Activated CD8-positive, alpha-beta T cell treated with anti-CD3 and anti-CD28 coated beads, Interleukin-2, amount 10 ng/mL, durations not matched to agents 7 days and 5 days (primary cell): Measurements from ENCODE around the gene TARBP1. TPM values are rescaled to one million over a fixed set of nuclear protein-coding genes. Genes with fewer than 3 reads are reported as not detected.

Experiments
- ATAC-seq: fragments of 150-1000 bp; cut with Tn5 transposase; one replicate; pipeline ENCODE4 v1.10.0; 2021; ENCODE audit warnings: moderate library complexity
- CTCF ChIA-PET: fragments of 350-600 bp; sonication (Branson Sonifier 250); formaldehyde crosslinking; loops from one replicate; lab custom pipeline; 2021; ENCODE audit warnings: antibody characterized with exemption; lab: Charles Lee
- POLR2A ChIA-PET: fragments of 350-600 bp; sonication (Branson Sonifier 250); formaldehyde crosslinking; loops from one replicate; lab custom pipeline; 2021; ENCODE audit warnings: antibody characterized with exemption; lab: Charles Lee
- DNase-seq: peaks from one replicate; pipeline ENCODE4 v3.0.0-alpha.2; 2020
- H3K27ac Mint-ChIP-seq: one replicate; pipeline ENCODE4 v1.8.0; 2021; ENCODE audit warnings: mild to moderate bottlenecking, mixed read lengths
- H3K27me3 Mint-ChIP-seq: one replicate; pipeline ENCODE4 v1.8.0; 2021; ENCODE audit warnings: low read depth, mixed read lengths
- H3K36me3 Mint-ChIP-seq: one replicate; pipeline ENCODE4 v1.8.0; 2021; ENCODE audit warnings: low read depth, mixed read lengths
- H3K4me1 Mint-ChIP-seq: one replicate; pipeline ENCODE4 v1.8.0; 2021; ENCODE audit warnings: low read depth, mixed read lengths
- H3K4me3 Mint-ChIP-seq: one replicate; pipeline ENCODE4 v1.8.0; 2021; ENCODE audit warnings: mild to moderate bottlenecking, mixed read lengths
- H3K9me3 Mint-ChIP-seq: one replicate; pipeline ENCODE4 v1.8.0; 2022; ENCODE audit warnings: mixed read lengths; ENCODE audit not compliant: insufficient read depth
- total RNA-seq, 2 experiments: library from RNA; stranded (reverse); gene quantifications; one replicate each; pipeline ENCODE4 v1.2.3, GENCODE V29; 2021

Gene TARBP1
- total RNA-seq, 2 experiments from 2014 or later, result 35.7 TPM

DNA sequence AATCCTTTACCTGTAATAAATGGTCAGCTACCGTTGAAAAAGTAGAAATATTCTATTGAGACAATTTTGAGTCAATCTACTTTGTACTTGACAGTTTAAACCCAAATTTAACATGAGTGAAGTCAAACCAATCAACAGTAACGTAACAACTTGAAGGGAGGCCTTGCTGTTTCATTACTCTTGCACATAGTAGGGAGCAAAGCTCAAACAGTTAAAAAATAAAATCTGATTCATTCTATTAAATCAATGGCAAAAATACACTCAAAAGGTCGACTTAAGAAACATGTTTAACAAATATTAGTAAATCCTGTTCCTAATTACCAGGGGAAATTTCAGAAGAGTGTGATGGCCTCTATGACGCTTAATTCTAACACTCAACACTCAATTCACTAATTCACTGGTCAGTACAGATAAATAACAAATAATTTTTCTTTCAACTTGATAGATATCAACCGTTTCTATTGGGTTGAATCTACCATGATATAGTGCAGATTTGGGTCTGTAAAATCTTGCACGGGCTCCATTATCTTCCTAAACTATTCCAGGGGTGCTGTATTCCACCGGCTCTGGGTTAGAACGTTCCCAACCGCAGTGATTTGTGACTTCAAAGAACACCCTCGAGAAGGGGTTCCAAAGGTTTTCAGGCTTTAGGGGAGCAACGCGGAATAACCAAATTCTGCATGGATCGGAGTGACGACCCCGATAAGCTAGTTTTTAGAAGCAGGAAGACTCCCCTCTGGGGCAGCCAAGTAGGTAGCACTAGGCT, 1.4 kb downstream of the TARBP1 start:
- H3K4me1 Mint-ChIP-seq, result peaks cover 56% of the 10 kb centered on the region
- ChIA-PET POLR2A (interaction anchor here (0.8 to 1.7 kb wide), 10 partner anchors 10 to 509 kb away, joined by 3 to 7 read pairs (median 4); partner anchors contain the start of genes COA6 and IRF2BP2), CTCF (interaction anchor here (0.7 to 2.1 kb wide), 11 partner anchors 10 to 939 kb away, joined by 3 to 10 read pairs (median 3); no protein-coding TSS in a partner anchor)

DNA sequence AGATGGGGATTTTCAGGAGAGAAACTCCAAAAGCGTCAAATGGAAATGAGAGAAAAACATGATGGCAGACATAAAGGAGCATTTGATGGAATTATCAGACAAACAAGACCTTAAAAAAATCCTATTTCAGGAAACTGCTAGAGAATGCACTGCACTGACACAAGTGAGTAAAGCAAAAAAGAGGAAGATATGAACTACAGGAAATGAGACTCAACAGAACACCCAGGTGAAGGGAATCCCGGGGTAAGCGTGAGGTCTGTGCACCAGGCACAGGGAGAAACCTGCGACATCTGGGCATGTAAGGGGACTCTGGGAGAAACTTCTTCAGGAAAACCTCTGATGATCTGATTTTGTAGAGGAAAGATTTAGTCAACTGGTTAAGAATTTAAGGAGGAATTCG, 2.8 kb downstream of the TARBP1 start:
- no peaks in the 10 kb centered on the region for H3K9me3 Mint-ChIP-seq
- CTCF ChIA-PET, result interaction anchor here (1.2 kb wide), 1 partner anchor 11 kb away, joined by 3 read pairs; no protein-coding TSS in a partner anchor
- no peak for ATAC-seq
- H3K4me1 Mint-ChIP-seq, result peaks cover 56% of the 10 kb centered on the region
- no peaks in the 10 kb centered on the region for H3K27me3 Mint-ChIP-seq
- peak overlapping the region; percentile 47 for H3K4me3 Mint-ChIP-seq
- POLR2A ChIA-PET, result interaction anchor here (0.9 kb wide), 1 partner anchor 16 kb away, joined by 3 read pairs; no protein-coding TSS in a partner anchor
- peaks cover 12% of the 10 kb centered on the region for H3K36me3 Mint-ChIP-seq
- no peak for DNase-seq
- H3K27ac Mint-ChIP-seq, result peak overlapping the region; percentile 62

More for the DNA sequence above, 1.4 kb downstream of the TARBP1 start:
- ATAC-seq (no peak), DNase-seq (no peak)
- Mint-ChIP-seq H3K4me3 (peak overlapping the region; percentile 83), H3K9me3 (no peaks in the 10 kb centered on the region), H3K27ac (peak overlapping the region; percentile 81), H3K36me3 (peaks cover 9% of the 10 kb centered on the region), H3K27me3 (peaks cover 9% of the 10 kb centered on the region)

GRCh38 chr1:234475167-234475793, 3.7 kb downstream of the TARBP1 start:
- ChIA-PET POLR2A (interaction anchor here (0.9 kb wide), 1 partner anchor 15 kb away, joined by 3 read pairs; no protein-coding TSS in a partner anchor), CTCF (interaction anchor here (1.2 to 1.5 kb wide), 2 partner anchors 12 to 126 kb away, joined by 3 read pairs; no protein-coding TSS in a partner anchor)
- Mint-ChIP-seq H3K36me3 (peaks cover 14% of the 10 kb centered on the region), H3K27me3 (no peaks in the 10 kb centered on the region), H3K4me3 (no peak overlapping the region), H3K27ac (no peak overlapping the region), H3K9me3 (no peaks in the 10 kb centered on the region), H3K4me1 (peaks cover 56% of the 10 kb centered on the region)
- no peak for DNase-seq
- ATAC-seq, result no peak

DNA sequence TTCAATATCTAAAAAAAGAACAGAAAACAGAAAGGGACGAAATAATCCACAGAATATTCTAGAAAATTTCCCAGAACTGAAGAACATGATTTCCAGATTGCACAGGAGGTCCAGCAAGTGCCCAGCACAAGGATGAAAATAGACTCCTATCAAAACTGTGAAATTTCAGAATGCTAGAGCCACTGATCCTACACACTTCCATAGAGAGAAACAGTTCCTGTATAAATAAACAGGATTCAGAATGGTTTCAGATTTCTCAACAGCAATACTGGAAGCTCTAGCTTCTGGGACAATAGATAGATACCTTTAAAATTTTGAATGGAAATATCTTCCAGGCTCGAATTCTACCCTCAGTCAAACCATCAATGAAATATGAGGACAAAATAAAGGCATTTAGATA, 4.6 kb downstream of the TARBP1 start:
- ChIA-PET POLR2A (interaction anchor here (0.8 to 1.5 kb wide), 2 partner anchors 101 to 130 kb away, joined by 3 read pairs; partner anchors contain the start of gene COA6), CTCF (interaction anchor here (1.5 to 1.6 kb wide), 2 partner anchors 13 to 127 kb away, joined by 3 to 6 read pairs; no protein-coding TSS in a partner anchor)
- H3K9me3 Mint-ChIP-seq, result no peaks in the 10 kb centered on the region
- DNase-seq (no peak), ATAC-seq (no peak)
- H3K27me3 Mint-ChIP-seq, result no peaks in the 10 kb centered on the region
- peaks cover 55% of the 10 kb centered on the region for H3K4me1 Mint-ChIP-seq
- H3K4me3 Mint-ChIP-seq, result no peak overlapping the region
- H3K27ac Mint-ChIP-seq, result peak overlapping the region; percentile 71
- H3K36me3 Mint-ChIP-seq, result peaks cover 18% of the 10 kb centered on the region

- Mint-ChIP-seq H3K9me3 (no peaks in the 10 kb centered on the region), H3K27ac (peak overlapping the region; percentile 70), H3K36me3 (peaks cover 24% of the 10 kb centered on the region), H3K27me3 (no peaks in the 10 kb centered on the region), H3K4me1 (peaks cover 55% of the 10 kb centered on the region), H3K4me3 (no peak overlapping the region)
- POLR2A ChIA-PET, result no interaction called here
- CTCF ChIA-PET, result no interaction called here
- DNase-seq (no peak), ATAC-seq (no peak)
These were observed 5.9 kb downstream of the TARBP1 start for GRCh38 chr1:234473118-234473517.

DNA sequence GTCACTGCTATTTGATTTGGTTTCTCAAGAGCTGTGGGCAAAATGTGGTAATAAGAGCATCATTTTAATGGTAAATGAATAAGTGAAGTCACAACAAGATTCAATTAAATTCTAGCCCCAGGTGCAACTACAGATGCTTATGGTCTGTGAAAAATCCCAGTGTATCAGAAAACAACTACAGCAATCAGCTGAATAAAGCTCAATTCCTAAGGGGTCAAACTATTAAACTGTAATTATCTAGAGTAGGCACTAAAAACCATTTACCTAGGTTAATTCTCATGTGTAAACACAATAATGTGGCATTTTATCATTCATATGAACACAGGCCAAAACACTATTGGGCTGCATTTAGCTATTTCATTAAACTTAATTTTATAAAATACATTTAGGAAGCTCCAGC, 9.6 kb downstream of the TARBP1 start:
- no peaks in the 10 kb centered on the region for H3K27me3 Mint-ChIP-seq
- H3K27ac Mint-ChIP-seq, result no peak overlapping the region
- H3K4me1 Mint-ChIP-seq, result peaks cover 26% of the 10 kb centered on the region
- ChIA-PET CTCF (no interaction called here), POLR2A (no interaction called here)
- peaks cover 37% of the 10 kb centered on the region for H3K36me3 Mint-ChIP-seq
- DNase-seq, result no peak
- ATAC-seq, result no peak
- no peaks in the 10 kb centered on the region for H3K9me3 Mint-ChIP-seq
- no peak overlapping the region for H3K4me3 Mint-ChIP-seq

- CTCF ChIA-PET, result no interaction called here
- ATAC-seq, result no peak
- H3K36me3 Mint-ChIP-seq, result peaks cover 38% of the 10 kb centered on the region
- POLR2A ChIA-PET, result no interaction called here
- no peaks in the 10 kb centered on the region for H3K9me3 Mint-ChIP-seq
- H3K27ac Mint-ChIP-seq, result no peak overlapping the region
- peaks cover 20% of the 10 kb centered on the region for H3K4me1 Mint-ChIP-seq
- no peak for DNase-seq
- H3K4me3 Mint-ChIP-seq, result no peak overlapping the region
- H3K27me3 Mint-ChIP-seq, result no peaks in the 10 kb centered on the region
These were observed 10.4 kb downstream of the TARBP1 start for GRCh38 chr1:234468580-234468979.

DNA sequence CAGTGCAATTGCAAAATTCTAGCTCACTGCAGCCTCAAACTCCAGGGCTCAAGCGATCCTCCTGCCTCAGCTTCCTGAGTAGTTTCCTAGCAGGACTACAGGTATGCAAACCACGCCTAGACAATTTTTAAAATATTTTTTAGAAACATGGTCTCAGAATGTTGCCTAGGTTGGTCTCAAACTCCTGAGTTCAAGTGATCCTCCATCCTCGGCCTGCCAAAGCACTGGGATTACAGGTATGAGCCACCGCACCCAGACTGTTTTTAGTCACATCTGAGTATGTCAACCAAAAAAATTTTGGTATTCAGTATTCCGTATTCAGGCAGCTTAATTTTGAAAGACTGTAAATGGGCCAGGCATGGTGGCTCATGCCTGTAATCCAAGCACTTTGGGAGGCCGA, 11.2 kb downstream of the TARBP1 start:
- ChIA-PET POLR2A (interaction anchor here (1.1 kb wide), 1 partner anchor 10 kb away, joined by 6 read pairs; no protein-coding TSS in a partner anchor), CTCF (no interaction called here)
- DNase-seq (no peak), ATAC-seq (no peak)
- Mint-ChIP-seq H3K9me3 (no peaks in the 10 kb centered on the region), H3K4me1 (peaks cover 13% of the 10 kb centered on the region), H3K27me3 (no peaks in the 10 kb centered on the region), H3K27ac (no peak overlapping the region), H3K4me3 (no peak overlapping the region), H3K36me3 (peaks cover 42% of the 10 kb centered on the region)

DNA sequence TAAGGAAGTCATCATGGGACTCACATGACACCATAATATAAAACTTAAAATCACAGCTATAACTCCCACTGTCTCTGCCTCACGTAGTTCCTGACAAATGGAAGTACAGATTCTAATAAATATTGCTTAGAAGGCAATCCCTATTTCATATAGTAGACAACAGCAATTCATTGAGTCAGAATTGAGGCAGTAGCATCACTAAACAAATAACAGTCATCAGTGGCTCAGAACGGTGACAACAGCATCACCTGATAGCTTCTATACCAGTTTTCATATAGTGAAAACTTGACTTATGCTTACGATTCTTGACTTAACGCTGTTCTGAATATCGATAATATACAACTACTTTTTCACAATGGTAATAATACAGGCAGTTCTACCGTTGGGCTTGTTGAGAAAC, 12.0 kb downstream of the TARBP1 start:
- CTCF ChIA-PET, result interaction anchor here (1.1 kb wide), 1 partner anchor 20 kb away, joined by 4 read pairs; no protein-coding TSS in a partner anchor
- no peak for ATAC-seq
- Mint-ChIP-seq H3K36me3 (peaks cover 49% of the 10 kb centered on the region), H3K4me1 (peaks cover 10% of the 10 kb centered on the region), H3K27ac (no peak overlapping the region), H3K4me3 (no peak overlapping the region), H3K27me3 (no peaks in the 10 kb centered on the region), H3K9me3 (no peaks in the 10 kb centered on the region)
- POLR2A ChIA-PET, result interaction anchor here (0.6 to 1.1 kb wide), 2 partner anchors 11 to 137 kb away, joined by 3 to 6 read pairs; no protein-coding TSS in a partner anchor
- no peak for DNase-seq

GRCh38 chr1:234463749-234464148, 15.2 kb downstream of the TARBP1 start:
- Mint-ChIP-seq H3K27me3 (no peaks in the 10 kb centered on the region), H3K4me3 (no peak overlapping the region), H3K36me3 (peaks cover 51% of the 10 kb centered on the region), H3K9me3 (no peaks in the 10 kb centered on the region), H3K4me1 (peaks cover 10% of the 10 kb centered on the region), H3K27ac (no peak overlapping the region)
- ChIA-PET CTCF (no interaction called here), POLR2A (no interaction called here)
- DNase-seq (no peak), ATAC-seq (no peak)

GRCh38 chr1:234460652-234461051, 18.3 kb downstream of the TARBP1 start:
- H3K9me3 Mint-ChIP-seq, result no peaks in the 10 kb centered on the region
- DNase-seq (no peak), ATAC-seq (no peak)
- ChIA-PET POLR2A (interaction anchor here (0.6 kb wide), 1 partner anchor 15 kb away, joined by 3 read pairs; no protein-coding TSS in a partner anchor), CTCF (no interaction called here)
- H3K36me3 Mint-ChIP-seq, result peaks cover 39% of the 10 kb centered on the region
- no peak overlapping the region for H3K4me3 Mint-ChIP-seq
- H3K27me3 Mint-ChIP-seq, result no peaks in the 10 kb centered on the region
- no peaks in the 10 kb centered on the region for H3K4me1 Mint-ChIP-seq
- H3K27ac Mint-ChIP-seq, result no peak overlapping the region
